Activated naive CD8-positive, alpha-beta T cell treated with anti-CD3 and anti-CD28 coated beads, Interleukin-2, amount 50 U/mL, for 16 hours (primary cell): ENCODE data around the gene SSX2.
"Not testable (repeated sequence)": the region's sequence is repeated elsewhere in the genome, so short reads cannot be mapped to it uniquely, and the experiment has no call there.

Experiments
- DNase-seq: peaks from one replicate; pipeline ENCODE4 v3.0.0-alpha.2; 2020; ENCODE audit warnings: low read depth, low spot score

Gene SSX2

GRCh38 chrX:52707078-52707477 lies at the start of gene SSX2:
SSX2 (minus strand) TSS chrX:52707178; CDS start chrX:52705749, 1,429 bp downstream.
- not testable (repeated sequence) for DNase-seq

- DNase-seq: not testable (repeated sequence)
Measured at GRCh38 chrX:52750952-52751351, 44.0 kb upstream of the SSX2 start, which contains the start of gene SSX2B. SSX2B (plus strand) TSS chrX:52751252; CDS start chrX:52752681, 1,429 bp downstream.

- DNase-seq: not testable (repeated sequence)
Measured at GRCh38 chrX:52692034-52692433, 14.9 kb downstream of the SSX2 start.

- not testable (repeated sequence) for DNase-seq
Measured at GRCh38 chrX:52662218-52662617, 44.8 kb downstream of the SSX2 start.

GRCh38 chrX:52655475-52655874 lies 51.5 kb downstream of the SSX2 start:
- DNase-seq: not testable (repeated sequence)

GRCh38 chrX:52654800-52655199 lies 52.2 kb downstream of the SSX2 start, which contains the start of gene SSX7:
SSX7 (minus strand) TSS chrX:52654900; CDS start chrX:52653472, 1,428 bp downstream.
- DNase-seq: not testable (repeated sequence)

- DNase-seq: not testable (repeated sequence)
Measured at GRCh38 chrX:52650676-52651075, 56.3 kb downstream of the SSX2 start.

GRCh38 chrX:52648956-52649355 lies 58.0 kb downstream of the SSX2 start:
- not testable (repeated sequence) for DNase-seq
